K562 (cell line): Measurements from ENCODE around the gene DMWD. TPM values are rescaled to one million over a fixed set of nuclear protein-coding genes. Genes with fewer than 3 reads are reported as not detected.

Source experiments
- ADNP ChIP-seq: fragments of 200-800 bp; sonication (Bioruptor generic); IDR thresholded peaks from 2 replicates; pipeline ENCODE4 v1.6.1; 2016; ENCODE audit warnings: missing genetic modification characterization, missing compliant biosample characterization
- BRF1 ChIP-seq: IDR thresholded peaks from 3 replicates; pipeline ENCODE4 v1.6.1; 2011; ENCODE audit warnings: borderline replicate concordance, mild to moderate bottlenecking; ENCODE audit not compliant: insufficient read length; ENCODE audit errors: extremely low read depth
- CBFA2T2 ChIP-seq: fragments of 450-650 bp; conservative IDR thresholded peaks from 2 replicates; pipeline ENCODE4 v1.6.1; 2017; ENCODE audit warnings: mild to moderate bottlenecking
- ETS2 ChIP-seq: IDR thresholded peaks from 2 replicates; pipeline ENCODE4 v1.6.1; 2016; ENCODE audit warnings: borderline replicate concordance, missing genetic modification characterization, mild to moderate bottlenecking, moderate library complexity, missing compliant biosample characterization; ENCODE audit not compliant: poor library complexity, severe bottlenecking
- HDAC8 ChIP-seq: fragments of 450-650 bp; IDR thresholded peaks from 2 replicates; pipeline ENCODE4 v1.6.1; 2016; ENCODE audit warnings: mild to moderate bottlenecking, missing genetic modification characterization, moderate library complexity, missing compliant biosample characterization
- IRF2 ChIP-seq: sonication (generic); formaldehyde crosslinking; IDR thresholded peaks from 2 replicates; pipeline ENCODE4 v1.8.1; 2022; ENCODE audit warnings: mild to moderate bottlenecking, missing genetic modification reagents
- KDM5B ChIP-seq: fragments of 200-600 bp; sonication (generic); IDR thresholded peaks from 2 replicates; pipeline ENCODE4 v1.6.1; 2012; ENCODE audit warnings: low read depth, mild to moderate bottlenecking, moderate library complexity, low read length, control low read depth, inconsistent platforms; ENCODE audit not compliant: insufficient replicate concordance
- NFRKB ChIP-seq: fragments of 450-650 bp; IDR thresholded peaks from 2 replicates; pipeline ENCODE4 v1.6.1; 2016; ENCODE audit warnings: low read depth
- NONO ChIP-seq, 2 experiments: fragments of 200-400 bp in 1 of 2; fragments of 450-650 bp in 1 of 2; formaldehyde crosslinking in 1 of 2; IDR thresholded peaks; 2 replicates each; pipeline ENCODE4 v1.6.1; 2017; ENCODE audit warnings: low read depth in 2 of 2, mild to moderate bottlenecking in 2 of 2, moderate library complexity in 2 of 2, low read length in 1 of 2
- POLR2AphosphoS2 ChIP-seq: IDR thresholded peaks from 2 replicates; pipeline ENCODE4 v1.6.1; 2012; ENCODE audit warnings: low read length, improper control_type of control experiment
- RFX1 ChIP-seq: fragments of 450-650 bp; IDR thresholded peaks from 2 replicates; pipeline ENCODE4 v1.6.1; 2016; ENCODE audit warnings: mild to moderate bottlenecking, moderate library complexity
- SMARCA4 ChIP-seq: fragments of 450-650 bp; IDR thresholded peaks from 2 replicates; pipeline ENCODE4 v1.6.1; 2016
- TCFL5 ChIP-seq: fragments of 250-450 bp; sonication (Bioruptor Pico); conservative IDR thresholded peaks from 2 replicates; pipeline ENCODE4 v1.6.1; 2021; ENCODE audit warnings: mild to moderate bottlenecking, moderate library complexity, matching md5 sums
- ZNF174 ChIP-seq: fragments of 250-450 bp; sonication (Bioruptor Pico); IDR thresholded peaks from 2 replicates; pipeline ENCODE4 v1.4.0; 2020; ENCODE audit warnings: mild to moderate bottlenecking
- polyA plus RNA-seq, 8 experiments: library from polyadenylated mRNA; depleted of rRNA in 4 of 8; stranded (reverse) in 5 of 8; unstranded in 3 of 8; fragments of >200 nt; fragmentation: Nextera tagmentation in 2 of 8; fragmentation: Illumina TruSeq in 1 of 8; extraction: Ambion mirVana in 2 of 8; extraction: Trizol in 1 of 8; gene quantifications; 2 replicates each; pipeline versions ENCODE4 v1.2.1 to v1.2.3, GENCODE V29; 2011 to 2014; ENCODE audit warnings: inconsistent platforms in 1 of 8, missing spikeins in 1 of 8
- total RNA-seq, 7 experiments: library from RNA; depleted of rRNA in 6 of 7; stranded (reverse); fragments of >200 nt in 6 of 7; fragmentation: Illumina TruSeq in 2 of 7; extraction: Trizol in 2 of 7; gene quantifications; 2 replicates each; pipeline versions ENCODE4 v1.2.1 to v1.2.3, GENCODE V29; 2011 to 2021; ENCODE audit warnings: low replicate concordance in 1 of 7
- TF ChIP-seq, protein P1 (sequence below): fragments of 150-350 bp; conservative IDR thresholded peaks from 2 replicates; pipeline ENCODE4 v1.6.1; 2014; ENCODE audit warnings: low read length
- TF ChIP-seq, protein P2 (sequence below): IDR thresholded peaks from 2 replicates; pipeline ENCODE4 v1.6.1; 2014; ENCODE audit warnings: antibody characterized with exemption
- TF ChIP-seq, protein P3 (sequence below): fragments of 150-350 bp; IDR thresholded peaks from 2 replicates; pipeline ENCODE4 v1.6.1; 2014; ENCODE audit warnings: low read depth, mild to moderate bottlenecking, low read length, borderline replicate concordance
- TF ChIP-seq, protein P4 (sequence below): fragments of 450-650 bp; IDR thresholded peaks from 2 replicates; pipeline ENCODE4 v1.6.1; 2017; ENCODE audit warnings: antibody characterized with exemption

DMWD gene
- total and polyA plus RNA-seq, 9 of the 15 experiments (the other 6 are each of a cell fraction or from before 2014, with no cell fraction given) = 4.7 to 54.6 (median 19.0) TPM

DNA sequence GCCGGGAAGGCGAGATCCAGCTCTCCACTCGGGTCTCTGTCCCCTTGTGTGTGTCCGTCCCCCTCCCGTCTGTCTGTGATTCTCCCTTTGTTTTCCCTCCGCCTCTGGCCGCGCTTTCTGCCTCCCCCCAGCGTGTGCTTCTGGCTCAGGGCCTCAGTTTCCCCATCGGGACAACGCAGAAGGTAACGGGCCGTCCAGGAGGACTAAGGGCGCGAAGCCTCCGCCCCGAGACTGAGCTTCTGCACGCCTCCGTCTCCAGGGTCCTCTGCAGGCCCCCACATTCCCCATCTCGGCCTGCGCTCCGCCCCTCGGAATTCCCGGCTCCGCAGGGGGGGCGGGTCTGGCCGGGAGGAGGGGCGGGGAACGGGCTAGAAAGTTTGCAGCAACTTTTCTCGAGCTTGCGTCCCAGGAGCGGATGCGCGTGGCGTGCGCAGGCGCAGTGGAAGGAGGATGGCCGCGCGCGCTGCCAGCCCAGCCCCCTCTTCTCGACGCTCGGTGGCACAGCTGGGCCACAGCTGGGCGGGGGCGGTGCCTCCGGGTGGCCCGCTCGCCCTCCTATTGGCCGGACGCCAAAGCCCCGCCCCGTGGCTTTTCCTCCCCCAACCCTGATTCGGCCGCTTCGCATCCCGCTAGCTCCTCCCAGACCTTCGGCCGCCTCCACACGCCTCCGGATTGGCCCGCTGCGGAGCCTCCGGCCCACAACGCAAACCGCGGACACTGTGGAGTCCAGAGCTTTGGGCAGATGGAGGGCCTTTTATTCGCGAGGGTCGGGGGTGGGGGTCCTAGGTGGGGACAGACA is 23.5 kb downstream of the DMWD start, which contains the start of gene SIX5 (continued):
- TF ChIP-seq ETS2 (tag) = no peak
- peak; percentile 88 for TF ChIP-seq NFRKB
- TF ChIP-seq POLR2AphosphoS2 = peak; percentile 92; the same call in 1 of the 2 replicates
- TF ChIP-seq, protein P1, sequence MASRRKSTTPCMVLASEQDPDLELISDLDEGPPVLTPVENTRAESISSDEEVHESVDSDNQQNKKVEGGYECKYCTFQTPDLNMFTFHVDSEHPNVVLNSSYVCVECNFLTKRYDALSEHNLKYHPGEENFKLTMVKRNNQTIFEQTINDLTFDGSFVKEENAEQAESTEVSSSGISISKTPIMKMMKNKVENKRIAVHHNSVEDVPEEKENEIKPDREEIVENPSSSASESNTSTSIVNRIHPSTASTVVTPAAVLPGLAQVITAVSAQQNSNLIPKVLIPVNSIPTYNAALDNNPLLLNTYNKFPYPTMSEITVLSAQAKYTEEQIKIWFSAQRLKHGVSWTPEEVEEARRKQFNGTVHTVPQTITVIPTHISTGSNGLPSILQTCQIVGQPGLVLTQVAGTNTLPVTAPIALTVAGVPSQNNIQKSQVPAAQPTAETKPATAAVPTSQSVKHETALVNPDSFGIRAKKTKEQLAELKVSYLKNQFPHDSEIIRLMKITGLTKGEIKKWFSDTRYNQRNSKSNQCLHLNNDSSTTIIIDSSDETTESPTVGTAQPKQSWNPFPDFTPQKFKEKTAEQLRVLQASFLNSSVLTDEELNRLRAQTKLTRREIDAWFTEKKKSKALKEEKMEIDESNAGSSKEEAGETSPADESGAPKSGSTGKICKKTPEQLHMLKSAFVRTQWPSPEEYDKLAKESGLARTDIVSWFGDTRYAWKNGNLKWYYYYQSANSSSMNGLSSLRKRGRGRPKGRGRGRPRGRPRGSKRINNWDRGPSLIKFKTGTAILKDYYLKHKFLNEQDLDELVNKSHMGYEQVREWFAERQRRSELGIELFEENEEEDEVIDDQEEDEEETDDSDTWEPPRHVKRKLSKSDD = no peak
- TF ChIP-seq BRF1 = no peak
- TF ChIP-seq, protein P2, sequence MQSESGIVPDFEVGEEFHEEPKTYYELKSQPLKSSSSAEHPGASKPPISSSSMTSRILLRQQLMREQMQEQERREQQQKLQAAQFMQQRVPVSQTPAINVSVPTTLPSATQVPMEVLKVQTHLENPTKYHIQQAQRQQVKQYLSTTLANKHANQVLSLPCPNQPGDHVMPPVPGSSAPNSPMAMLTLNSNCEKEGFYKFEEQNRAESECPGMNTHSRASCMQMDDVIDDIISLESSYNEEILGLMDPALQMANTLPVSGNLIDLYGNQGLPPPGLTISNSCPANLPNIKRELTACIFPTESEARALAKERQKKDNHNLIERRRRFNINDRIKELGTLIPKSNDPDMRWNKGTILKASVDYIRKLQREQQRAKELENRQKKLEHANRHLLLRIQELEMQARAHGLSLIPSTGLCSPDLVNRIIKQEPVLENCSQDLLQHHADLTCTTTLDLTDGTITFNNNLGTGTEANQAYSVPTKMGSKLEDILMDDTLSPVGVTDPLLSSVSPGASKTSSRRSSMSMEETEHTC = no peak
- TF ChIP-seq RFX1 = no peak
- TF ChIP-seq, protein P3, sequence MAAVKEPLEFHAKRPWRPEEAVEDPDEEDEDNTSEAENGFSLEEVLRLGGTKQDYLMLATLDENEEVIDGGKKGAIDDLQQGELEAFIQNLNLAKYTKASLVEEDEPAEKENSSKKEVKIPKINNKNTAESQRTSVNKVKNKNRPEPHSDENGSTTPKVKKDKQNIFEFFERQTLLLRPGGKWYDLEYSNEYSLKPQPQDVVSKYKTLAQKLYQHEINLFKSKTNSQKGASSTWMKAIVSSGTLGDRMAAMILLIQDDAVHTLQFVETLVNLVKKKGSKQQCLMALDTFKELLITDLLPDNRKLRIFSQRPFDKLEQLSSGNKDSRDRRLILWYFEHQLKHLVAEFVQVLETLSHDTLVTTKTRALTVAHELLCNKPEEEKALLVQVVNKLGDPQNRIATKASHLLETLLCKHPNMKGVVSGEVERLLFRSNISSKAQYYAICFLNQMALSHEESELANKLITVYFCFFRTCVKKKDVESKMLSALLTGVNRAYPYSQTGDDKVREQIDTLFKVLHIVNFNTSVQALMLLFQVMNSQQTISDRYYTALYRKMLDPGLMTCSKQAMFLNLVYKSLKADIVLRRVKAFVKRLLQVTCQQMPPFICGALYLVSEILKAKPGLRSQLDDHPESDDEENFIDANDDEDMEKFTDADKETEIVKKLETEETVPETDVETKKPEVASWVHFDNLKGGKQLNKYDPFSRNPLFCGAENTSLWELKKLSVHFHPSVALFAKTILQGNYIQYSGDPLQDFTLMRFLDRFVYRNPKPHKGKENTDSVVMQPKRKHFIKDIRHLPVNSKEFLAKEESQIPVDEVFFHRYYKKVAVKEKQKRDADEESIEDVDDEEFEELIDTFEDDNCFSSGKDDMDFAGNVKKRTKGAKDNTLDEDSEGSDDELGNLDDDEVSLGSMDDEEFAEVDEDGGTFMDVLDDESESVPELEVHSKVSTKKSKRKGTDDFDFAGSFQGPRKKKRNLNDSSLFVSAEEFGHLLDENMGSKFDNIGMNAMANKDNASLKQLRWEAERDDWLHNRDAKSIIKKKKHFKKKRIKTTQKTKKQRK = no peak
- no peak for TF ChIP-seq NONO (IDR thresholded peaks at IDR 0.05; ENCODE audit: low read depth in 2 of 2, low read length in 1 of 2)
- no peak for TF ChIP-seq IRF2 (CRISPR knock-in tag)
- no peak for TF ChIP-seq TCFL5
- TF ChIP-seq, protein P4, sequence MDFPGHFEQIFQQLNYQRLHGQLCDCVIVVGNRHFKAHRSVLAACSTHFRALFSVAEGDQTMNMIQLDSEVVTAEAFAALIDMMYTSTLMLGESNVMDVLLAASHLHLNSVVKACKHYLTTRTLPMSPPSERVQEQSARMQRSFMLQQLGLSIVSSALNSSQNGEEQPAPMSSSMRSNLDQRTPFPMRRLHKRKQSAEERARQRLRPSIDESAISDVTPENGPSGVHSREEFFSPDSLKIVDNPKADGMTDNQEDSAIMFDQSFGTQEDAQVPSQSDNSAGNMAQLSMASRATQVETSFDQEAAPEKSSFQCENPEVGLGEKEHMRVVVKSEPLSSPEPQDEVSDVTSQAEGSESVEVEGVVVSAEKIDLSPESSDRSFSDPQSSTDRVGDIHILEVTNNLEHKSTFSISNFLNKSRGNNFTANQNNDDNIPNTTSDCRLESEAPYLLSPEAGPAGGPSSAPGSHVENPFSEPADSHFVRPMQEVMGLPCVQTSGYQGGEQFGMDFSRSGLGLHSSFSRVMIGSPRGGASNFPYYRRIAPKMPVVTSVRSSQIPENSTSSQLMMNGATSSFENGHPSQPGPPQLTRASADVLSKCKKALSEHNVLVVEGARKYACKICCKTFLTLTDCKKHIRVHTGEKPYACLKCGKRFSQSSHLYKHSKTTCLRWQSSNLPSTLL = no peak
- TF ChIP-seq HDAC8 (tag) = no peak
- TF ChIP-seq SMARCA4 = no peak; the same call in 1 of the 2 replicates
- no peak for TF ChIP-seq ADNP
- TF ChIP-seq KDM5B = peak; percentile 68
- TF ChIP-seq CBFA2T2 = no peak; the same call in 1 of the 2 replicates
- TF ChIP-seq ZNF174 = 0 out of 2 replicates have a peak, but pooled peaks have one; percentile 29
